Left ventricle myocardium inferior (tissue), 1 donor: ENCODE measurements around the gene TPPP3. TPM values are rescaled to one million over a fixed set of nuclear protein-coding genes. Genes with fewer than 3 reads are reported as not detected.

Source experiments
- DNase-seq: peaks from one replicate; pipeline ENCODE4 v3.0.0-alpha.2; 2020
- H3K27ac ChIP-seq: fragments of 200-600 bp; replicated peaks from 2 replicates; pipeline ENCODE4 v1.8.0; 2021
- H3K27me3 ChIP-seq: fragments of 200-600 bp; 2 replicates; pipeline ENCODE4 v1.8.0; 2021; ENCODE audit warnings: low read depth
- H3K36me3 ChIP-seq: fragments of 200-600 bp; 2 replicates; pipeline ENCODE4 v1.8.0; 2021
- H3K4me1 ChIP-seq: fragments of 200-600 bp; 2 replicates; pipeline ENCODE4 v1.8.0; 2021
- H3K4me3 ChIP-seq: fragments of 200-600 bp; 2 replicates; pipeline ENCODE4 v1.8.0; 2021; ENCODE audit warnings: mild to moderate bottlenecking, moderate library complexity
- H3K9me3 ChIP-seq: fragments of 200-600 bp; replicated peaks from 2 replicates; pipeline ENCODE4 v1.8.0; 2021
- CTCF ChIP-seq: fragments of 200-600 bp; IDR thresholded peaks from 2 replicates; pipeline ENCODE4 v1.8.0; 2021; ENCODE audit warnings: antibody characterized with exemption, mild to moderate bottlenecking, borderline replicate concordance
- intact Hi-C: fragments of 100-400 bp; cut with micrococcal nuclease; formaldehyde crosslinking; loops from one replicate; pipeline ENCODE4 v1.11.0; 2022
- total RNA-seq: library from RNA; stranded (reverse); fragmentation: NEBNext Ultra II Directional; extraction: Animal tissue kit (Norgen Biotek cat#: 25700); gene quantifications from one replicate; pipeline ENCODE4 v1.2.1, GENCODE V29; 2021
- donor health status: DM: no; HTN: yes; CAD: no; lungs with severe emphysema.

Gene TPPP3
- total RNA-seq, 1 donor from 2014 or later = 15.5 TPM

GRCh38 chr16:67438098-67438791, 44.9 kb upstream of the TPPP3 start:
- peaks cover 35% of the 10 kb centered on the region for H3K36me3 ChIP-seq

GRCh38 chr16:67437513-67437912, 44.2 kb upstream of the TPPP3 start:
- intact Hi-C loops = no loop called here
- TF ChIP-seq CTCF = no peak
- Histone ChIP-seq H3K4me3 (no peak overlapping the region), H3K4me1 (peaks cover 20% of the 10 kb centered on the region), H3K36me3 (peaks cover 35% of the 10 kb centered on the region), H3K27ac (no peak overlapping the region), H3K9me3 (no peaks in the 10 kb centered on the region), H3K27me3 (no peaks in the 10 kb centered on the region)
- DNase-seq = no peak

More at GRCh38 chr16:67438098-67438791, 44.9 kb upstream of the TPPP3 start:
- no peak for DNase-seq
- Histone ChIP-seq H3K27ac (no peak overlapping the region), H3K9me3 (no peaks in the 10 kb centered on the region), H3K4me1 (peaks cover 27% of the 10 kb centered on the region), H3K27me3 (no peaks in the 10 kb centered on the region), H3K4me3 (no peak overlapping the region)
- intact Hi-C loops = no loop called here
- no peak for TF ChIP-seq CTCF

- Histone ChIP-seq H3K9me3 (no peaks in the 10 kb centered on the region), H3K36me3 (peaks cover 35% of the 10 kb centered on the region), H3K27ac (no peak overlapping the region), H3K4me3 (no peak overlapping the region), H3K4me1 (peaks cover 18% of the 10 kb centered on the region), H3K27me3 (peaks cover 1% of the 10 kb centered on the region)
- intact Hi-C loops = no loop called here
- no peak for DNase-seq
- no peak for TF ChIP-seq CTCF
Measured at GRCh38 chr16:67436640-67437193, 43.4 kb upstream of the TPPP3 start.

- intact Hi-C loops = no loop called here
- no peak for TF ChIP-seq CTCF
- Histone ChIP-seq H3K27ac (no peak overlapping the region), H3K4me1 (peaks cover 15% of the 10 kb centered on the region), H3K4me3 (no peak overlapping the region), H3K27me3 (peaks cover 6% of the 10 kb centered on the region), H3K36me3 (peaks cover 35% of the 10 kb centered on the region), H3K9me3 (no peaks in the 10 kb centered on the region)
- DNase-seq = no peak
Measured at GRCh38 chr16:67435758-67436164, 42.5 kb upstream of the TPPP3 start.

- Histone ChIP-seq H3K4me3 (no peak overlapping the region), H3K9me3 (no peaks in the 10 kb centered on the region), H3K27ac (no peak overlapping the region), H3K27me3 (peaks cover 24% of the 10 kb centered on the region), H3K36me3 (peaks cover 15% of the 10 kb centered on the region), H3K4me1 (peaks cover 36% of the 10 kb centered on the region)
- no peak for TF ChIP-seq CTCF
- no peak for DNase-seq
- intact Hi-C loops = no loop called here
Measured at GRCh38 chr16:67433131-67433719, 39.9 kb upstream of the TPPP3 start.
